HEK293 (cell line): ENCODE results near the gene RBM7.
A peak's percentile ranks its signal among the peaks of the same experiment; 100 is the strongest.

Experiments
- CTCF ChIA-PET: fragments of 350-600 bp; formaldehyde crosslinking; extraction: SDS; loops from one replicate; lab custom pipeline; 2021; ENCODE audit warnings: antibody characterized with exemption; lab: Yijun Ruan, JAX
- POLR2A ChIA-PET: fragments of 300-600 bp; formaldehyde crosslinking; extraction: SDS; loops from one replicate; lab custom pipeline; 2020; ENCODE audit warnings: antibody characterized with exemption, inconsistent platforms; lab: Yijun Ruan, JAX
- H3K27ac ChIP-seq: fragments of 200-500 bp; sonication (Bioruptor generic); 2 replicates; pipeline ENCODE4 v1.5.1; 2014; ENCODE audit warnings: low read depth, low read length, control low read depth, inconsistent platforms; ENCODE audit errors: extremely low read depth
- H3K36me3 ChIP-seq, 2 experiments: fragments of 200-500 bp in 1 of 2; sonication (Bioruptor generic) in 1 of 2; 1 replicate in 1 of 2; 2 replicates in 1 of 2; pipeline ENCODE4 v1.5.1; 2014 to 2017; ENCODE audit warnings: inconsistent platforms in 2 of 2, low read length in 2 of 2; ENCODE audit not compliant: control insufficient read depth in 2 of 2, insufficient read depth in 1 of 2
- H3K4me1 ChIP-seq: fragments of 200-500 bp; sonication (Bioruptor generic); 2 replicates; pipeline ENCODE4 v1.5.1; 2014; ENCODE audit warnings: mild to moderate bottlenecking, low read length, inconsistent platforms; ENCODE audit not compliant: control insufficient read depth, insufficient read depth
- H3K4me3 ChIP-seq: 2 replicates; pipeline ENCODE4 v1.5.1; 2011; ENCODE audit warnings: low read depth, mild to moderate bottlenecking, control low read depth, low read length, moderate library complexity
- H3K9me3 ChIP-seq: fragments of 200-500 bp; sonication (Bioruptor generic); 2 replicates; pipeline ENCODE4 v1.5.1; 2014; ENCODE audit warnings: low read depth, low read length, inconsistent platforms; ENCODE audit not compliant: control insufficient read depth, insufficient read depth
- CTCF ChIP-seq: fragments of 450-650 bp; formaldehyde crosslinking; IDR thresholded peaks from 2 replicates; pipeline ENCODE4 v1.5.1; 2016; ENCODE audit warnings: missing biosample characterization, missing genetic modification characterization
- MYNN ChIP-seq: fragments of 450-650 bp; formaldehyde crosslinking; IDR thresholded peaks from 2 replicates; pipeline ENCODE4 v1.5.1; 2016; ENCODE audit warnings: missing biosample characterization, missing genetic modification characterization, borderline replicate concordance
- PRDM1 ChIP-seq: fragments of 450-650 bp; formaldehyde crosslinking; IDR thresholded peaks from 2 replicates; pipeline ENCODE4; 2016; ENCODE audit warnings: missing biosample characterization, missing genetic modification characterization
- PRDM10 ChIP-seq: fragments of 450-650 bp; formaldehyde crosslinking; IDR thresholded peaks from 2 replicates; pipeline ENCODE4 v1.5.1; 2016; ENCODE audit warnings: missing biosample characterization, missing genetic modification characterization
- SP3 ChIP-seq: fragments of 450-650 bp; formaldehyde crosslinking; IDR thresholded peaks from 2 replicates; pipeline ENCODE4 v1.5.1; 2016; ENCODE audit warnings: missing biosample characterization, missing genetic modification characterization
- YY1 ChIP-seq: fragments of 450-650 bp; formaldehyde crosslinking; IDR thresholded peaks from 2 replicates; pipeline ENCODE4 v1.5.1; 2018; ENCODE audit warnings: missing biosample characterization, missing genetic modification characterization
- ZBTB11 ChIP-seq: fragments of 450-650 bp; formaldehyde crosslinking; conservative IDR thresholded peaks from 2 replicates; pipeline ENCODE4 v1.5.1; 2016; ENCODE audit warnings: low read depth, missing biosample characterization, missing genetic modification characterization
- ZBTB48 ChIP-seq: fragments of 450-650 bp; formaldehyde crosslinking; IDR thresholded peaks from 2 replicates; pipeline ENCODE4 v1.5.1; 2016; ENCODE audit warnings: missing biosample characterization, missing genetic modification characterization
- ZBTB49 ChIP-seq: fragments of 450-650 bp; formaldehyde crosslinking; IDR thresholded peaks from 2 replicates; pipeline ENCODE4 v1.5.1; 2016; ENCODE audit warnings: missing biosample characterization, missing genetic modification characterization, low read depth
- ZFP41 ChIP-seq: fragments of 450-650 bp; formaldehyde crosslinking; IDR thresholded peaks from 2 replicates; pipeline ENCODE4 v1.5.1; 2016; ENCODE audit warnings: missing biosample characterization, missing genetic modification characterization, borderline replicate concordance
- ZNF121 ChIP-seq: fragments of 450-650 bp; formaldehyde crosslinking; IDR thresholded peaks from 2 replicates; pipeline ENCODE4 v1.5.1; 2016; ENCODE audit warnings: missing biosample characterization, missing genetic modification characterization
- ZNF175 ChIP-seq: fragments of 450-650 bp; formaldehyde crosslinking; IDR thresholded peaks from 2 replicates; pipeline ENCODE4 v1.5.1; 2016; ENCODE audit warnings: missing biosample characterization, missing genetic modification characterization
- ZNF473 ChIP-seq: fragments of 450-650 bp; formaldehyde crosslinking; IDR thresholded peaks from 2 replicates; pipeline ENCODE4 v1.5.1; 2017; ENCODE audit warnings: missing biosample characterization, missing genetic modification characterization
- ZNF558 ChIP-seq: fragments of 450-650 bp; formaldehyde crosslinking; IDR thresholded peaks from 2 replicates; pipeline ENCODE4 v1.5.1; 2016; ENCODE audit warnings: missing biosample characterization, missing genetic modification characterization
- ZNF626 ChIP-seq: fragments of 450-650 bp; sonication (Bioruptor Pico); formaldehyde crosslinking; IDR thresholded peaks from 2 replicates; pipeline ENCODE4 v1.5.1; 2018; ENCODE audit warnings: missing biosample characterization, missing genetic modification characterization, inconsistent platforms
- ZNF692 ChIP-seq: fragments of 450-650 bp; formaldehyde crosslinking; IDR thresholded peaks from 2 replicates; pipeline ENCODE4 v1.5.1; 2016; ENCODE audit warnings: missing biosample characterization, missing genetic modification characterization
- ZSCAN5A ChIP-seq: fragments of 450-650 bp; formaldehyde crosslinking; IDR thresholded peaks from 2 replicates; pipeline ENCODE4 v1.5.1; 2016; ENCODE audit warnings: missing biosample characterization, missing genetic modification characterization

The RBM7 gene

GRCh38 chr11:114400915-114401223, 403 bp downstream of the RBM7 start (continued):
- peak; percentile 5 for TF ChIP-seq PRDM10 (tag by site-specific recombination)
- no peak for TF ChIP-seq ZSCAN5A (tag by site-specific recombination)
- no peak for TF ChIP-seq ZNF473 (tag by site-specific recombination)

- no peaks in the 10 kb centered on the region; the same call in 1 of the 2 replicates for H3K4me1 ChIP-seq
- no peak overlapping the region for H3K27ac ChIP-seq
- H3K9me3 ChIP-seq, result no peaks in the 10 kb centered on the region
- ChIA-PET POLR2A (no interaction called here), CTCF (interaction anchor here (0.6 to 1.0 kb wide), 2 partner anchors 11 to 563 kb away, joined by 3 to 5 read pairs; no protein-coding TSS in a partner anchor)
- H3K36me3 ChIP-seq, result peaks cover 5 to 33% of the 10 kb centered on the region in 2 experiments; a peak in 2 of 3 replicates
- TF ChIP-seq ZBTB49 (tag by site-specific recombination) (no peak), ZBTB48 (no peak), ZBTB11 (tag by site-specific recombination) (no peak), ZNF692 (tag by site-specific recombination) (no peak), PRDM1 (tag by site-specific recombination) (no peak), ZNF175 (tag by site-specific recombination) (no peak), SP3 (tag by site-specific recombination) (no peak)
- peak overlapping the region; percentile 68 for H3K4me3 ChIP-seq
Measured at GRCh38 chr11:114401311-114401710, 845 bp downstream of the RBM7 start.

GRCh38 chr11:114412946-114413345, 12.5 kb downstream of the RBM7 start:
- Histone ChIP-seq H3K36me3 (peaks cover 3 to 56% of the 10 kb centered on the region in 2 experiments; a peak in 2 of 3 replicates), H3K4me1 (no peaks in the 10 kb centered on the region), H3K27ac (no peak overlapping the region), H3K9me3 (no peaks in the 10 kb centered on the region), H3K4me3 (no peak overlapping the region)
- POLR2A ChIA-PET, result no interaction called here
- CTCF ChIA-PET, result interaction anchor here (1.1 kb wide), 1 partner anchor 11 kb away, joined by 3 read pairs; no protein-coding TSS in a partner anchor
- TF ChIP-seq CTCF (tag by site-specific recombination) (no peak), ZNF121 (no peak), MYNN (tag by site-specific recombination) (no peak), ZNF626 (tag by site-specific recombination) (no peak), ZFP41 (tag by site-specific recombination) (no peak), ZNF558 (tag by site-specific recombination) (no peak), YY1 (tag by site-specific recombination) (no peak)
- TF ChIP-seq, all 188 proteins: peak for 0
